Kidney (tissue), 14 donors: ENCODE results near the gene CMTM8. TPM values are rescaled to one million over a fixed set of nuclear protein-coding genes. Genes with fewer than 3 reads are reported as not detected.

Experiments used
- DNase-seq, 5 donors: peaks; one replicate each; pipeline ENCODE4 v3.0.0-alpha.2; 2013 to 2020
- FAIRE-seq: peaks from 2 replicates; lab custom pipeline; 2012; peaks lifted over from hg19 to GRCh38; lab: Jason Lieb, UNC
- H3K27ac ChIP-seq, 2 donors: one replicate each; pipeline ENCODE4 v1.7.0; 2013; ENCODE audit warnings: low read depth in 2 of 2, low read length in 2 of 2, inconsistent platforms in 1 of 2
- H3K27me3 ChIP-seq: one replicate; pipeline ENCODE4 v1.7.1; 2013; ENCODE audit warnings: low read length, inconsistent platforms; ENCODE audit not compliant: control insufficient read depth, insufficient read depth
- H3K36me3 ChIP-seq, 3 donors: one replicate each; pipeline versions ENCODE4 v1.7.0 to v1.7.1; 2013; ENCODE audit warnings: low read length in 3 of 3, control low read depth in 1 of 3, inconsistent platforms in 1 of 3; ENCODE audit not compliant: insufficient read depth in 3 of 3, control insufficient read depth in 2 of 3
- H3K4me1 ChIP-seq, 3 donors: one replicate each; pipeline versions ENCODE4 v1.7.0 to v1.7.1; 2013; ENCODE audit warnings: low read length in 3 of 3, inconsistent platforms in 1 of 3, low read depth in 1 of 3; ENCODE audit not compliant: control insufficient read depth in 2 of 3, insufficient read depth in 2 of 3
- H3K4me3 ChIP-seq, 3 donors: one replicate each; pipeline versions ENCODE4 v1.7.0 to v1.8.1; 2013; ENCODE audit warnings: low read length in 3 of 3, control low read depth in 1 of 3, inconsistent platforms in 1 of 3
- H3K9ac ChIP-seq, 3 donors: one replicate each; pipeline versions ENCODE4 v1.7.0 to v1.7.1; 2013; ENCODE audit warnings: low read length in 3 of 3, control low read depth in 1 of 3, inconsistent platforms in 1 of 3
- H3K9me3 ChIP-seq, 3 donors: one replicate each; pipeline versions ENCODE4 v1.7.0 to v1.7.1; 2013; ENCODE audit warnings: low read length in 3 of 3, control low read depth in 1 of 3, inconsistent platforms in 1 of 3; ENCODE audit not compliant: control insufficient read depth in 2 of 3, insufficient read depth in 1 of 3
- CTCF ChIP-seq: IDR thresholded peaks from 3 replicates; pipeline ENCODE4 v1.5.1; 2012; ENCODE audit warnings: mild to moderate bottlenecking, moderate library complexity, borderline replicate concordance; ENCODE audit not compliant: insufficient read depth; ENCODE audit errors: extremely low read depth
- intact Hi-C: fragments of 100-400 bp; cut with DNase I; formaldehyde crosslinking; loops from one replicate; pipeline ENCODE4 v1.11.1; 2022
- polyA plus RNA-seq: library from polyadenylated mRNA; stranded (reverse); fragments of 350-450 nt; fragmentation: Illumina TruSeq; extraction: RNeasy Lipid Tissue Mini Kit (QIAGEN cat#74804); gene quantifications from one replicate; pipeline ENCODE4 v1.2.3, GENCODE V29; 2014; ENCODE audit warnings: low read depth, low replicate concordance; ENCODE audit not compliant: insufficient read depth
- total RNA-seq: library from RNA; stranded (reverse); fragmentation: NEBNext Ultra II Directional; extraction: Animal tissue kit (Norgen Biotek cat#: 25700); gene quantifications from one replicate; pipeline ENCODE4 v1.2.1, GENCODE V29; 2021
- donor health status: control.
- donor health status: control.
- donor health status: control.
- donor health status: control.
- donor health status: control.
- donor health status: DM: yes; HTN: yes; CAD: no.
- donor health status: Normal renal cell carcinoma (clear cell type).

Gene CMTM8
- total and polyA plus RNA-seq, 2 donors from 2014 or later: 5.4 to 9.6 TPM

GRCh38 chr3:32412887-32413286 lies 174.4 kb downstream of the CMTM8 start:
- Histone ChIP-seq H3K27ac (no peak overlapping the region), H3K9ac (no peak overlapping the region), H3K36me3 (no peaks in the 10 kb centered on the region), H3K27me3 (no peaks in the 10 kb centered on the region), H3K4me1 (peaks cover 0 to 5% (median 4%) of the 10 kb centered on the region in 3 donors), H3K4me3 (no peak overlapping the region), H3K9me3 (no peaks in the 10 kb centered on the region)
- intact Hi-C loops: no loop called here
- TF ChIP-seq CTCF: no peak
- no peak for DNase-seq
- no peak for FAIRE-seq

GRCh38 chr3:32413845-32414521 lies 175.5 kb downstream of the CMTM8 start:
- H3K27ac ChIP-seq: peak overlapping the region in 1 of 2 donors; percentile 43
- FAIRE-seq: no peak
- no peak overlapping the region for H3K9ac ChIP-seq

GRCh38 chr3:32414522-32415202 lies 176.2 kb downstream of the CMTM8 start:
- no peaks in the 10 kb centered on the region for H3K9me3 ChIP-seq
- no peak for FAIRE-seq
- intact Hi-C loops: no loop called here
- peak overlapping the region in 1 of 2 donors; percentile 66 for H3K27ac ChIP-seq
- TF ChIP-seq CTCF: no peak
- DNase-seq: peak in 1 of 5 donors; percentile 53
- no peak overlapping the region for H3K9ac ChIP-seq
- H3K36me3 ChIP-seq: no peaks in the 10 kb centered on the region
- no peak overlapping the region for H3K4me3 ChIP-seq
- peaks cover 0 to 9% (median 5%) of the 10 kb centered on the region in 3 donors for H3K4me1 ChIP-seq
- no peaks in the 10 kb centered on the region for H3K27me3 ChIP-seq

More at GRCh38 chr3:32413845-32414521, 175.5 kb downstream of the CMTM8 start:
- TF ChIP-seq CTCF: no peak
- H3K4me1 ChIP-seq: peaks cover 0 to 5% (median 4%) of the 10 kb centered on the region in 3 donors
- DNase-seq: no peak
- no peaks in the 10 kb centered on the region for H3K36me3 ChIP-seq
- no peaks in the 10 kb centered on the region for H3K9me3 ChIP-seq
- no peaks in the 10 kb centered on the region for H3K27me3 ChIP-seq
- H3K4me3 ChIP-seq: no peak overlapping the region
- intact Hi-C loops: no loop called here
